GM21423 (cell line): Measurements from ENCODE around the gene DENR.
A peak's percentile ranks its signal among the peaks of the same experiment; 100 is the strongest.
"Not testable (repeated sequence)": the region's sequence is repeated elsewhere in the genome, so short reads cannot be mapped to it uniquely, and the experiment has no call there.

ENCODE experiments used
- ATAC-seq: cut with Tn5 transposase; IDR thresholded peaks from one replicate; pipeline ENCODE4 v1.9.1; 2021; ENCODE audit warnings: mild to moderate bottlenecking, moderate library complexity; ENCODE audit not compliant: unreplicated experiment

Gene DENR, protein sequence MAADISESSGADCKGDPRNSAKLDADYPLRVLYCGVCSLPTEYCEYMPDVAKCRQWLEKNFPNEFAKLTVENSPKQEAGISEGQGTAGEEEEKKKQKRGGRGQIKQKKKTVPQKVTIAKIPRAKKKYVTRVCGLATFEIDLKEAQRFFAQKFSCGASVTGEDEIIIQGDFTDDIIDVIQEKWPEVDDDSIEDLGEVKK

DNA sequence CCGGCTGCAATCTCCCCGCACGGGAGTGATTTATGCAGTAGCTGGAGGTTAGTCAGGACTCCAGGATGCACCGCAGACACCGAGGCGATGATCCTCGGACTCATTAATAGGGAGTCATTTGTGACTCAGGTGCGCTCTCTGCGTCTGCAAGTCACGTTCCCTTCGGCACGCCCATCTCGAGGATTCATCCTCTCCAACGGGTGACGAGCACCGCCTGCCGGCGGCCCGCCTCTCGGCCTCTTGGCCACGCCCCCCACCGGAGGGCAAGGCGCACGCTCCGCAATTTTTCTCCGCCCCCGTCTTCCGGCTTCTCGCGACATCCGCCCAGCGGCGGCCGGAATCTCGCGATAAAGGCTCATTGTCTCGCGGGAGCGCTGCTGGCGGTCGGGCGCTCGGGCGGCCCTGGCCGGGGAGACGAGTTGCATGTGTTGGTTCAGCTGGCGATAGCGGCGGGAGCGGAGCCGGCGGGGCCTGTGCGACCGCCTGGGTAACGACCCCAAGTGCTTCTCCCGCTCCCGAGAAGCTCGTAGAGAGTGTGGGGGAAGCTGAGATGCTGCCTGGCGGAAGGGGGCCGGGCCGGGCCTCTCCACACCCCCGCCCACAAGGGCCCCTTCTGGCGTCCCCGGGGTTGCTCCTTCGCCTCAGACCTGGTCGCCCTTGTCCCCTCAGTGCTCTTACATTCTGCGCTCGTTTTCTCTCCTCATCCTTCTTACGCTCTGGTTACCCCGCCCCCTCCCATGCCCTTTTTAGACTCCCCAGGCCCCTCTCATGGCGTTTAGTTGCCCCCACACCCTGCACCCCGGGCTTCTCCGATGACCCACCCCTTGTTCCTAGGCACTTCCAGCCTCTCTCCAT, at the start of gene DENR:
Gene DENR (plus strand): TSS at position 361 of the 855 bp plus-strand sequence. CDS start 878 bp downstream, outside the sequence.
- peak; percentile 97 for ATAC-seq

DNA sequence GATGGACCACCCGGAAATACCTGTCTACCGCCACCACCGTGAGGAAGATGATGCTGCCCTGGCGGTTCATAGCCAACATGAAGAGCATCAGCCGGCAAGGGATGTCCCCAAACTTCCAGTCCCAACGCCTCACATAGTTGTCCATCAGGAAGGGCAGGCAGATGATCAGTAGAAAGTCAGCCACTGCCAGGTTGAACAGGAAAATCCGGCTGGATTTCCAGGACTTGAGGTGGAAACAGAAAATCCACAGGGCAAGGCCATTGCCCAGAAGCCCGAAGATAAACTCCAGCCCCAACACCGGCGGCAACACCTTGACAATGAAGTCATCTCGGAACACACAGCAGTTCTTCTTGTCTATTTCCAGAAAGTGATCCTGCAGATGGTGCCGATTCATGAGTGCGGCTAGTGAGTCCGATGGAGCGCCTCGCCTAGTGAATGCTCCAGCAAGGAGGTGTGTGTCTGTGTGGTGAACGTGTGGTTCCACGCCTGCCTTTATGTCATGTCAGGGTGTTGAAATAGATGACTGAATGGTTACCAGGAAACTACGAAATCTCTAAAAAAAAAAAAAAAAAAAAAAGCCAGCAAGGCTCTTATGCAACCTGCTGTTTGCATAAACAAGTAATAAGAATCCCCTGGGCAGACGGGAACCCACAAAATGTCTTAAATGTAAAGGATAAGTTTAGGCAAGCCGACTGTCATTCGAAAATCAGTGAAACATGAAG, 49.6 kb upstream of the DENR start, which contains the start of gene HCAR2:
Gene HCAR2 (minus strand): TSS at position 468 of the 722 bp plus-strand sequence. CDS start 74 bp downstream, at position 394.
- ATAC-seq = not testable (repeated sequence)

DNA sequence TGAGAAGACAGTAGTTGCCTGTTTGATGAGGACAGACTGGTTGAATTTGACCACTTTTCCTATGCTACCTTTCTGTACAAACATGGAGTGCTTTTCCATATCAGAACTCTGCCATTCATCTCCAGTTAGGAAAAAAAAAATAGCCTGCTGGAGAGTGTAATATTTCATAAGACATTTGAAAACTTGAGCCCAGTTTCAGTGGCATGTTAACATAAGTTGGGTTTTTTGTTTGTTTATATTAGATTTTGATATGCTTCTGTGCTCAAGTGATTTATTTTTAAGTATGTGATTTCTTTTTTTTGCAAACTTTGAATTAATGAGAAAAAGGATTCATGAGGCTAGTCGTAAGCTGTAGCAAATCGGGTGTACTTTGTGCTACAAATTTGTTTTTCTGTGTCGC, 48.8 kb upstream of the DENR start:
- ATAC-seq = not testable (repeated sequence)

DNA sequence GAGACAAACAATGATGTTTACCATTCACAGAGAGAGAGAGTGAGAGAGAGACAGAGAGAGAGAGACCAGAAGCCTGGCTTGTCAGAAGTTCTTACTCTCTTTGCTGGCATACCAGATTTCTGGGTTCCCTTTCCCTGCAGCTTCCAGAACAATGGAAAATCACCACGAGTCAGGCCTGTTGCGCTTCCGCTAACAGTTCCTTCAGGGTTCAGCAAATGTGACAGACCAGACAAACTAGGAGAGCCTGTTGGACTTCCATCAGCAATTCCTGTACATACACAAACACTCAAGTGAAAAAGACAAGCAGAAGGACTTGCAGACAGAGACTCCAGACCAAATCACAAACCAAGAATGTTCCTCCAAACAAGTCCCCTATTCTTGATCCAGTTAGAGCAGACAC, 43.3 kb upstream of the DENR start:
- ATAC-seq = not testable (repeated sequence)

DNA sequence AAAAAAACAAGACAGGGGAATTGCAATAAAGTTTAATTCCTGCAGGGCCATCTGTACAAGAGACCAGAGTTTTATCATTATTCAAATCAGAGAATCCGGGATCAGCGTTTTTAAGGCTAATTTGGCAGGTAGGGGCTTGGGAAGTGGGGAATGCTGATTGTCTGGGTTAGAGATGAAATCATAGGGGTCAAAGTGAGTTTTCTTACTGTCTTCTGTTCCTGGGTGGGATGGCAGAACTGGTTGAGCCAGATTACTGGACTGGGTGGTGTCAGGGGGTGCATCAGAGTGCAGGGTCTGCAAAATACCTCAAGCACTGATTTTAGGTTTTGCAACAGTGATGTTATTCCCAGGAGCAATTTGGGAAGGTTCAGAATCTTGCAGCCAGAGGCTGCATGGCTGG, 42.3 kb upstream of the DENR start:
- ATAC-seq = not testable (repeated sequence)

DNA sequence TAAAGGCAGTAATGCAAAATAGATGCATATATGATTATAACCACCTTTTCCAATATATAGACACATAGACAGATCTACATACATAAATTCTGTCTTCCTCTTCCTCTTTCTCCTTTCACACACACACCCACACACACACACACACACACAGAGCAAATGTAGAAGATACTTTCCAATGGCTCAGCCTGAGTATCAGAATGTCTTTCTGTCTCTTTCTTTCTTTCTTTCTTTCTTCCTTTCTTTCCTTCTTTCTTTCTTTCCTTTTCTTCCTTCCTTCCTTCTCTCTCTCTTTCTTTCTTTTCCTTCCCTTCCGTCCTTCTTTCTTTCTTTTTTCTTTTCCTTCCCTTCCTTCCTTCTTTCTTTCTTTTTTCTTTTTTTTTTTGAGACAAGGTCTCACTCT, 41.4 kb upstream of the DENR start:
- ATAC-seq = not testable (repeated sequence)

DNA sequence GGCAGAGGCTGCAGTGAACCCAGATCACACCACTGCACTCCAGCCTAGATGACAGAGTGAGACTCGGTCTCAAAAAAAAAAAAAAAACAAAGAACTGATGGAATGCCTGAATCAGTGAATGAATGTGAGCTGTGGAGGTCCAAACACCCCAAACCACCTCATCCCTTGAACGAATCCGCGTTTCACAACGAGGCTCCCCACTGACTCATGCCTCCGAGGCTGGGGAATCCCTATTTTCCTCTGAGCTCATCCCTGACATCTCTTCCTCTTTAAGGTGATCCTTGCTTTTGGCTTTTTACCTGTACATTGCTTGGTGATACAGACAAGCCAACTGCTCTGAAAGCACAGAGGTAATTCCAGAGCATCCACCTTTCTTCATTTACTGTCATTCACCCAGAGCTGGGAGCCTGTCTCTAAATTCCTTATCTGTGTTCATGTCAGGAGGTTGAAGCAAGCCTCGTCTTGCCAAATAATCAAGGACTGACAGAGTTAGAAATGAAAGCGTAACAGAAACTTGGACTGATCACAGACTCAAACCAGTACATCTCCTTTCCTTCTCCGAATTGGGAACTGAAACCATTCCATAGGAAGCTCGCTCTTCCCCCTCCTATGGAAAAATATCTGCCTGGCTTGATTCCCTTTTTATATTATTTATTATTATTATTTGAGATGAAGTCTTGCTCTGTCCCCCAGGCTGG, 39.0 kb upstream of the DENR start:
- not testable (repeated sequence) for ATAC-seq

DNA sequence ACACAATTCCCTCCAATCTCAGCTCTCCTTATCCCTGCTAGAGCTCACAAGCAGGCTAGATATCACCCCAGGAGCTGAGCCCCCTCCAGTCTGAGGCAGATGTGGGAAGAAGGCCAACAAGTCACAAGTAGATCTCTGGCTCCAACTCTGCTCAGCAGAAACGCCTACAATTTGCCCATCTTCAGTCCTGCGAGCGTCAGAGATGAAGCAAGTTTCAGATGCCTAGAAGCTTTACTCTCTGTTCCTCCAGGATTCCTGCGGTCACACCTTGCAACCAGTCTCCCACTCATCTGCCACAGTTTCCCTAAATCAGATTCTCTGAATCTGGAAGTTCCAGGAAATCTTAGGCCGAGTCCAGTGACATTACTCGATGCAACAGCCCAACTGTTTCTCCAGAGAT, 37.4 kb upstream of the DENR start:
- ATAC-seq = not testable (repeated sequence)

DNA sequence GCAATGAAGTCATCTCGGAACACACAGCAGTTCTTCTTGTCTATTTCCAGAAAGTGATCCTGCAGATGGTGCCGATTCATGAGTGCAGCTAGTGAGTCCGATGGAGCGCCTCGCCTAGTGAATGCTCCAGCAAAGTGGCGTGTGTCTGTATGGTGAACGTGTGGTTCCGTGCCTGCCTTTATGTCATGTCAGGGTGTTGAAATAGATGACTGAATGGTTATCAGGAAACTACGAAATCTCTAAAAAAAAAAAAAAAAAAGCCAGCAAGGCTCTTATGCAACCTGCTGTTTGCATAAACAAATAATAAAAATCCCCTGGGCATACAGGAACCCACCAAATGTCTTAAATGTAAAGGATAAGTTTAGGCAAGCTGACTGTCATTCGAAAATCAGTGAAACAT, 36.0 kb upstream of the DENR start, which contains the start of gene HCAR3:
Gene HCAR3 (minus strand): TSS at position 154 of the 400 bp plus-strand sequence. CDS start 74 bp downstream, at position 80.
- ATAC-seq = not testable (repeated sequence)

DNA sequence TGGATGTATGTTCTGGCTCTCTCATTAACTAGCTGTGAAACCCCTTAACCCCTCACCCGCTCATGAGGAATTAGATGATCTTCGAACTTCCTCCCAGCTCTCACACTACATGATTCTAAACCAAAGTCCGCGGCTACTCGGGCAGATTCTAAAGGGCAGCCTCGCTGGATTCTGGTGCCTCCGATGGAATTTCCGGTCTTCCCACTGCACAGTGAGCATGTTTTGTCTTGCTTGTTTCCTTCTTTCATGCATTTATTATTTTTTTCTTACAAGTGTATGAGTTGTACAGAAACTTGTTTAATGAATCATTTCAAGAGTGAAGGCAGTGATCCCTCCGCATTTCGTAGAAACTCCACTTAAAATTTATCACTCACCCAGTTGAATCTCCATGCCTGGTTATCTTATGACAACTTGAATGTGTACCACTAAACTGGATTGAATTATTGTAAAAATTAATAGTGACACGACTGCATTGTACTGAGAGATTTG, 31.5 kb upstream of the DENR start:
- ATAC-seq = no peak

DNA sequence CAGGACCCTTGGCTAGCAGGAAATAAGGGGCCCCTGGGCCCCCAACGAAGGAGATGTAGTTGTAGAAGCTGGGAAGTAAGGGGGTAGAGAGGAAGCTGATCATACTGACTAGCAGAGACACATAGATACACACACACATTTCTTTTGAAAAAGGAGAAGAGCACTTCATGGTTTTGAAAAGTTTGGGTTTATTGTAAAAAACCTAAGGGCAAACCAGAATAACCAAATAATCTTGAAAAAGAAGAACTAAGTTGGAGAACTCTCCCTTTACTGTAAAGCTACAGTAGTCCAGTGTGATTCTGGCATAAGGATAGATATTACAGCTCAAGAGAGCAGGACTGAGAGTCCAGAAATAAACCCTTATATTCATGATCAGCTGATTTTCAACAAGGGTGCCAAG, 30.2 kb upstream of the DENR start:
- no peak for ATAC-seq

DNA sequence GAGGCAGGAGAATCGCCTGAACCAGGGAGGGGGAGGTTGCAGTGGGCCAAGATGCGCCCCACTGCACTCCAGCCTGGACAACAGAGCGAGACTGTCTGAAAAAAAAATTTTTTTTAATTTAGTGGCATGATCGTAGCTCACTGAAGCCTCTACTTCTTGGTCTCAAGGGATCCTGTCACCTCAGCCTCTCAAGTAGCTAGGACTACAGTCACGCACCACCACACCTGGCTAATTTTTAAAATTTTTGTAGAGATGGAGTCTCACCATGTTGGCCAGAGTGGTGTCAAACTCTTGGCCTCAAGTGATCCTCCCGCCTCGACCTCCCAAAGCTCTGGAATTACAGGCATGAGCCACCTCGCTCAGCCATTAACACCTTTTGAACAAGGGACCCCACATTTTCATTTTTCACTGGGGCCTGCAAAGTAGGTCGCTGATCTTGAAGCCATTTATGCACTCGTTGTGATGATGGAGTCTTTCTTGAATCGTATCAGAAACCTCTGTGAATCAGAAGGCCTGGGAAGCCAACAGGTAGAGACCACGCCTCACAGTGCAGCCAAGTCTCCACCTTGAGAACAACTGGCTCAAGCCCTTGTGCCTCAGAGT, 27.9 kb upstream of the DENR start:
- ATAC-seq = no peak

DNA sequence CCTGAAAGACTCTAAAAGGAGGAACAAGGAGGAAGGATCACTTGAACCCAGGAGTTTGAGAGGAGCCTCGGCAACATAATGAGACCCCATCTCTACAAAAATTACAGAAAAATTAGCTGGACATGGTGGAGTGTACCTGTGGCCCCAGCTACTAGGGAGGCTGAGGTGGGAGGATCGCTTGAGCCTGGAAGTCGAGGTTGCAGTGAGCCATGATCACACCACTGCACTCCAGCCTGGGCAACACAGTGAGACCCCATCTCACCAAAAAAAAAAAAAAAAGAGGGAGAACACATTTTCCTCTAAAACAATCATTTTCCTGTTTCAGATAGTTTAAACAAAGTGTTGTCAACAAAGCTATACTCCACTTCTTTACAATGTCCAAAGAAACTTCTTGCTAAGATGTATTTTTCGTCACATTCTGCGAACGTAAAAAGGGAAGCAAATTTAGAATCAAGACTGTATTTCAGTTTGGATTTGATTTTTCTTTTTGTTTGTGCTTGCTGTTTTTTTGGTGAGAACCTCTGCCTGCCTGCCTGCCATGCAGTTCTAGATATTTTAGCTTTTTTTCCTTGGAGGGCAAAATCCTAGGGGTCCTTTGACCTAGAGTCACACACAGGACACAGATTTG, 27.1 kb upstream of the DENR start:
- ATAC-seq = no peak

DNA sequence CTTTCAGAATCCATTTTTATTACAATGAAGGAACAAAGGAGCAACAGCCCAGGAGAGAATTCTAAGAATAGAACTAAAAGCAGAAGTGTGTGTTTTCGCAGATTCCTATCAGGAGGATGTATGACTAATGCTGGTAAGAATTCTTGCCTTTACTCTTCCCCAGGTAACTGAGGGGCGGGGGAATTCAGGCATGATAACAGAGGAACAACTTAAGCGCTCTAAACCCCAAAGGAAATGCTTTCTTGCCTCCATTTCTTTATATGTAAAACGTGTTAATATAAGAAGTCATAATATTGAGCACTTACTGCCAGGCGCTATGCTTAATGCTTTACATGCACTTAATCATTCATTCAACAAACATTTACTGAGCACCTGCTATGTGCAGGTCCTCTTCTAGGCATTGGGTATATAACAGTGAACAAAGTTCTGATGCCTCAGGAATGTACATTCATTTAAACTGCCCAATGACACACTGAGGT, 26.5 kb upstream of the DENR start:
- ATAC-seq = no peak

DNA sequence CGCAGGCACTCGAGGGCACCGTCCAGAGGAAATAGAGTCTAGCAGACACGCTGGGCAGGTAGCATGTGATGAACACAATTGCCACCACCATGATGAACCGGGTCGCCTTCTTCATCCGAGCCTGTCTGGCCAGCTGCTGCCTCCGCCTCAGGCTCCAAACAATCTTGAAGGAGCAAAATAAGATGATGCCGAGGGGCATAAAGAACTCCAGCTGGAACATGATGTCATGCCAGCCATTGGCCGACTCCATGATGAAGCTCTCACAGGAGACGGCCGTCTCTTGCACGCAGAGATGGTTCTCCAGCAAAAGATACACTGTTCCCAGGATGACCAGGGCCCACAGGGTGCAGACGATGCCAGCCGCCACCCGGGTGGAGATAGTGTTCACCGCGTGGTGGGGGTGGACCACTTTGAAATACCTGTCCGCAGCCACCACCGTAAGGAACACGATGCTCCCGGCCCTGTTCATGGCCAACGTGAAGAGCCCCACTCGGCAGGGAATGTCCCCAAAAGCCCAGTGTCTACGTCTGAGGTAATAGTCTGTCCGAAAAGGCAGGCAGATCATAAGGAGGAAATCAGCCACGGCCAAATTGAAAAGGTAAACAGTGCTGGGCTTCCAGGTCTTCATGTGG, 22.9 kb upstream of the DENR start:
- ATAC-seq = no peak

DNA sequence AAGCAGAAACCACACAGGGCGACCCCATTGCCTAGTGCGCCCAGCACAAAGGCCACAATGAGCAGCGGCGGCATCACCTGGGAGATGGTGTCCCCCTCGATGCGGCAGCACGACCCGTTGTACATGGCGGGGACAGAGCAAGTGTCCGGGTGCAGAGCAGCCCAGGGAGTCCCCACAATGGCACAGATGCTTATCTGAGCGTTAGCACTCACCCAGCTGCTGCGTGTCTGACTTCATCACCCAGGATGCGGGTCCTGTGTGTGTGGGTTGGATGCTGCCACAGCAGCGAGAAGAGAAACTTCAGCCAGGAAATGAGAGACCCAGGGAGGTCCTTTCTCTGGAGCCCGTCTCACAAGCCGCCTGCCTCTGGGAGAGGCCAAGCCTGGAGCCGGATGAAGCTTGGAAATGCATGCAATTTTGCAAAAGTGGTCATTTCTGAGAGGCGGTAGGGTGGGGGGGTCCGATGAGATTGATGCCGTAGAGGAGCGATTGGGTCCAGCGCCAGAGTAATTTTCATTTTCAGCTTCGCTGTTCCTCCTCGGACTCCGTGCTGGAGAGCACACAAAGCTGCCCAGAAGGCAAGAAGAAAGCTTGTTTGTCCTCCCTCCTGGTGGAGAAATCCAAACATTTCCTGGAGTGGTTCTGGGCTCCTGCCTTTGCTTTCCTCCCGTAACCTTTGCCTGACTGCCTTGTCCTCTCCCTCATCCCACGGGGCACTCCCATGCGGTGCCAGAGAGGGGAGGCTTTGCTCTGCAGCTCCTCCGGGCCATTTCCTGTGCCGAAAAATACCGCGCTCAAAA, 22.2 kb upstream of the DENR start, which contains the start of gene HCAR1:
Gene HCAR1 (minus strand): TSS at position 630 of the 800 bp plus-strand sequence. CDS start 505 bp downstream, at position 125.
- no peak for ATAC-seq

DNA sequence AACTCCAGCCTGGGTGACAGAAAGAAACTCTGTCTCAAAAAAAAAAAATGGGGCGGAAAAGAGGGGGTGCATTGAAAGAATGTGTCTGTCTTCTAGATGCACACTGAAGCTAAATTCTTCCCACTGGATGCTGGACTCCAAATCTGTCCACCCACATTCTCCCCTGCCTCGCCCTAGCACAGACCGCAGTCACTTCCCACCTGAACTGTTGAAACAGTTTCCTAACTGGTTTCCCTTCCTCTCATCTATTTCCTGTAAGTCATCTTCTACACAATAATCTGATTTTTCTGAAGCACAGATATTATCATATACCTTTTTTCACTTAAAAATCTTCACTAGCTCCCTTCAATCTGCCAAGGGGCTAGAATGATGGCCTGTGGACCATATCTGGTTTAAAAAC, 20.5 kb upstream of the DENR start:
- no peak for ATAC-seq

DNA sequence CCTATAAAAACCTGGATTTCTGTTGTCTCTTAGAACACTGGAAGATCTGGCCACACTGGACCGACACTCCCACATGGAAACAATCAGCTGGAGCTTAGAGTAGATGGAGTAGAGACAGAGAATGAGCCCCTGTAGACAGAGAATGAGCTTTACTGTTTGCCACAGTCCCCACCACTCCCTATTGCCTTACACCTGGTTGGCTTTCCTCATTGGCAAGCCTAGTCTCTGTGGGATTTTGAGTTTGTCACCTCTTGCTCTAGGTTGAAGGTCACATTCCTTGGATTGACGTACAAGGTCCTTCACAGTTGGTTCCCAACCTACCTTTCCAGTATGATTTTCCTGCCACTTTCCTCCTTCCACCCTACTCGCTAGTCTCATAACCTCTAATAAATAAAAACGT, 20.0 kb upstream of the DENR start:
- ATAC-seq = no peak
